Neuron (in vitro differentiated cells): Measurements from ENCODE around the gene UNK.
"Not testable (repeated sequence)": the region's sequence is repeated elsewhere in the genome, so short reads cannot be mapped to it uniquely, and the experiment has no call there.

ENCODE experiments used
- H2AFZ ChIP-seq: one replicate; pipeline ENCODE4 v1.6.1; 2013; ENCODE audit warnings: low read depth, mild to moderate bottlenecking, inconsistent platforms, low read length, moderate library complexity
- H3K27me3 ChIP-seq: one replicate; pipeline ENCODE4 v1.6.1; 2013; ENCODE audit warnings: low read length; ENCODE audit not compliant: insufficient read depth
- H3K36me3 ChIP-seq: one replicate; pipeline ENCODE4 v1.6.1; 2013; ENCODE audit warnings: low read length; ENCODE audit not compliant: insufficient read depth
- H3K4me1 ChIP-seq: one replicate; pipeline ENCODE4 v1.6.1; 2013; ENCODE audit warnings: low read length; ENCODE audit not compliant: insufficient read depth
- H3K4me3 ChIP-seq: 2 replicates; pipeline ENCODE4 v1.5.1; 2013; ENCODE audit warnings: mild to moderate bottlenecking, low read length, moderate library complexity
- H3K9me3 ChIP-seq: one replicate; pipeline ENCODE4 v1.6.1; 2013; ENCODE audit warnings: low read length

Gene UNK

DNA sequence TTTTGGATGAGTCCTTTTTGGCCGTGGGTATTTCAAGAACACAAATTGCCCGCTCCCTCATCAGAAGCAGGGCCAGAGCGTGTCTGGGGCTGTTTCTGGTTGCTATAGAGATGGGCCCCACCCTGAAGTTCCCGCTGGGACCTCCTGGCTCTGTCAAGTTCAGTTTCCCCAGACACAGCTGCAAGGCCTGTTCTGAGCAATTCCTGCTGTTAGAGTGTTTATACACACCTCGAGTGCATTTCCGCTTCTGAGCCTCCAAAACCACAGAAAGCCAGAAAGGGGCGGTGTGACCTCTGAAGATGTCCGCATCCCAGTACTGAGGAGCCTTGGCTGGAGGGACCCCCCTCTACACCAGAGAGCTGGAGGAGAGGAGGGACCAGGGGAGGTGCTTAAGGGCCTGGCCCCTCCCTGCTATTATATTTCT is 79.9 kb downstream of the UNK start:
- Histone ChIP-seq H3K4me3 (no peak overlapping the region), H3K27me3 (no peaks in the 10 kb centered on the region), H2AFZ (peak overlapping the region; percentile 30), H3K36me3 (no peaks in the 10 kb centered on the region), H3K9me3 (no peaks in the 10 kb centered on the region), H3K4me1 (peaks cover 14% of the 10 kb centered on the region)

DNA sequence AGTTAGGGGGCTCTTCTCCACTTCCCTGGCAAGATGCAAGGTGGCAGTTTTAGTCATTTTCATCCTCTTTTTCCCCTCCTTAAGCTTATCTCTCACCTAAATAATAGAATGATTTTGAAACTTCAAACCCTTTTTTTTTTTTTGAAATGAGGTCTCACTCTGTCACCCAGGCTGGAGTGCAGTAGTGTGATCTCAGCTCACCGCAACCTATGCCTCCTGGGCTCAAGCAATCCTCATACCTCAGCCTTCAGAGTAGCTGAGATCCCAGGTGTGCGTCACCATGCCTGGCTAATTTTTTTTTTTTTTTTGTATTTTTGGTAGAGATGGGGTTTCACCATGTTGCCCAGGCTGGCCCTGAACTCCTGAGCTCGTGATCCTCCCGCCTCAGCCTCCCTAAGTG is 80.3 kb downstream of the UNK start:
- Histone ChIP-seq H3K4me1 (peaks cover 18% of the 10 kb centered on the region), H2AFZ (peak overlapping the region; percentile 30)

DNA sequence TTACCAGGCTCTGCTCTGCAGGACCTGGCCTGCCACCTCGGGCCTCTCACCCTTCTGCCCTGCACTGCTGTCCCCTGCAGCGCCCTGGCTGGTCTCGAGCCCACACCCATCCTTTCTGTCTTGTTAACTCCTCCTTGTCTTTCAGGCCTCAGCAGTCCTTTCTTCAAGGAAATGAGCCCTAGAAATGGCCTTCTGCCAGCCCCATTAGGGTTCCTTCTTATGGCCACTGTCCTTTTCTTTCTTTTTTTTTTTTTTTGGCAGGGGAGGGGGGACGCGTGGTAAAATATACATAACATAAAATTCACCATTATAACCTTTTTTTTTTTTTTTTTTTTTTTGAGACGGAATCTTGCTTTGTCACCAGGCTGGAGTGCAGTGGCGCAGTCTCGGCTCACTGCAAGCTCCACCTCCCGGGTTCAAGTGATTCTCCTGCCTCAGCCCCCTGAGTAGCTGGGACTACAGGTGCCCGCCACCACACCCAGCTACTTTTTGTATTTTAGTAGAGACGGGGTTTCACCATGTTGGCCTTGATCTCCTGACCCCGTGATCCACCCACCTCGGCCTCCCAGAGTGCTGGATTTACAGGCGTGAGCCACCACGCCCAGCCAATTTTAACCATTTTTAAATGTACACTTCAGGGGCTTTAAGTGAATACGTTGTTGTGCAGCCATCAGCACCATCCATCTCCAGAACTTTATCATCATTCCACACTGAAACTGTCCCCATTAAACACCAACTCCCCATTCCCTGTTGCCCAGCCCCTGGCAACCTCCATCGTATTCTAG is 81.0 kb downstream of the UNK start:
- H2AFZ ChIP-seq, H3K27me3 ChIP-seq, H3K4me3 ChIP-seq, H3K9me3 ChIP-seq, H3K36me3 ChIP-seq: not testable (repeated sequence)
- H3K4me1 ChIP-seq: peaks cover 19% of the 10 kb centered on the region

More for the DNA sequence above, 80.3 kb downstream of the UNK start:
- H3K9me3 ChIP-seq, H3K4me3 ChIP-seq, H3K36me3 ChIP-seq, H3K27me3 ChIP-seq: not testable (repeated sequence)

DNA sequence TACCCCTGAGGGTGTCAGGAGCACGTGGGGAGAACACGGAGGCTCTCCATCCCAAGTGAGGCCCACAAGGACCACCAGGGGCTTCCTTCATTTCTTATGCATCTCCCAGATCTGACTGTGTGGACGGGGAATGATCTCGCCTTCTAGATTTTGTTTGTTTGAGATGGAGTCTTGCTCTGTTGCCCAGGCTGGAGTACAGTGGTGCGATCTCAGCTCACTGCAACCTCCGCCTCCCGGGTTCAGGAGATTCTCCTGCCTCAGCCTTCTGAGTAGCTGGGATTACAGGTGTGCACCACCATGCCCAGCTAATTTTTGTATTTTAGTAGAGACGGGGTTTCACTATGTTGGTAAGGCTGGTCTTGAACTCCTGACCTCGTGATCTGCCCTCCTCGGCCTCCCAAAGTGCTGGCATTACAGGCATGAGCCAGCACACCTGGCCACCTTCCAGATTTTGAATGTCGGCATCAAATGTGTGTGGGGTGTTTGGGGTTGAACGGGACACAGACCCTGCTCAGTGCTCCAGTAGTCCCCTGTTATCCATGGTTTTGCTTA is 84.2 kb downstream of the UNK start:
- not testable (repeated sequence) for H3K27me3 ChIP-seq, H3K36me3 ChIP-seq, H3K9me3 ChIP-seq, H3K4me3 ChIP-seq, H2AFZ ChIP-seq
- peaks cover 29% of the 10 kb centered on the region for H3K4me1 ChIP-seq

DNA sequence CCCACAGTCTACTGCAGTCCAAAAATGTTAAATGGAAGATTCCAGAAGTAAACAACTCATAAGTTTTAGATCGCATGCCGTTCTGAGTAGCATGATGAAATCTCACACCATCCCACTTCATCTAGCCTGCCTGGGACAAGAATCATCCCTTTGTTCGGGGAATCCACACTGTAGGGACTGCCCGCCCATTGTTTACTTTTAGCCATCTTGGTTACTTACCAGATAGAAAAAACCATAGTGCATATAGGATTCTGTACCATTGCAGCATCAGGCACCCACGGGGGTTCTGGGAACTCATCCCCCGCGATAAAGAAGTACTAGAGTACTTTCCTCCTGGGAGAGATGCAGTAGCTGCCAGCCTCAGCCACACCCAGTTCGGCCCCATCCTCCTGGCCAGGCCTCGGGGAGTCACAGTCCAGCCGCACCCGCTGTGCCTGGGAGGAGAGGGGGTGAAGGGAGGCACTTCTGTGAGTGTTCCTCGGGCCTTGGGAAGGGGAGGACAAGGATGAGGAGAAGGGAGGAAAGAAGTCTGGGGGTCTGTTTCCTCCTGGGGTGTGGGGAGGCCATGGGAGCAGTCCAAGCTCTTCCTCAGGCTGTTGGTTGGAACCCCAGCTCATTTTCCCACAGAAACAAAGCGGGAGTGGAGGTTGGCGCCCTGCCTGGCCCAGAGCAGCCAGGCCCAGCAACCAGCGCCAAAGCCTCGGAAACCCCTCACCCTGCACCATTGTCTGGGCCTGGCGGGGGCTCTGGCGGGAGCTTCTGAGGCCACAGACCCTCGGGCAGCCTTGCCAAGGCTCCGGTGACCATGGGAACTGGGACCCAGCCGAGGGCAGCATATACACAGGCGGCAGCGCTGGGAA is 84.9 kb downstream of the UNK start:
- Histone ChIP-seq H3K9me3 (no peaks in the 10 kb centered on the region), H3K27me3 (peaks cover under 1% of the 10 kb centered on the region), H2AFZ (peak overlapping the region; percentile 70), H3K4me3 (no peak overlapping the region), H3K4me1 (peaks cover 24% of the 10 kb centered on the region), H3K36me3 (no peaks in the 10 kb centered on the region)

DNA sequence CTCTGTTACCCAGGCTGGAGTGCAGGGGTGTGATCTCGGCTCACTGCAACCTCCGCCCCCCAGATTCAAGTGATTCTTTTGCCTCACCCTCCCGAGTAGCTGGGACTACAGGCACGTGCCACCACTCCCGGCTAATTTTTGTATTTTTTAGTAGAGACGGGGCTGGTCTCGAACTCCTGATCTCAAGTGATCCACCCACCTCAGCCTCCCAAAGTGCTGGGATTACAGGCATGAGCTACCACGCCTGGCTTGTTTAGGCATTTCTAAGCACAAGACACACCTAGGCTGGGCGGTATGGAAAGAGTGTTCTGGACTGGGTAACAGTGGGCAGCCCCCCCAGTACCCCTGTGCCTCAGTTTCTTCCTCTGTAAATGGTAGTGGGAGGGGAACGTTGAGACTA is 85.6 kb downstream of the UNK start:
- peaks cover 18% of the 10 kb centered on the region for H3K4me1 ChIP-seq
- H3K36me3 ChIP-seq, H2AFZ ChIP-seq, H3K4me3 ChIP-seq, H3K9me3 ChIP-seq, H3K27me3 ChIP-seq: not testable (repeated sequence)

DNA sequence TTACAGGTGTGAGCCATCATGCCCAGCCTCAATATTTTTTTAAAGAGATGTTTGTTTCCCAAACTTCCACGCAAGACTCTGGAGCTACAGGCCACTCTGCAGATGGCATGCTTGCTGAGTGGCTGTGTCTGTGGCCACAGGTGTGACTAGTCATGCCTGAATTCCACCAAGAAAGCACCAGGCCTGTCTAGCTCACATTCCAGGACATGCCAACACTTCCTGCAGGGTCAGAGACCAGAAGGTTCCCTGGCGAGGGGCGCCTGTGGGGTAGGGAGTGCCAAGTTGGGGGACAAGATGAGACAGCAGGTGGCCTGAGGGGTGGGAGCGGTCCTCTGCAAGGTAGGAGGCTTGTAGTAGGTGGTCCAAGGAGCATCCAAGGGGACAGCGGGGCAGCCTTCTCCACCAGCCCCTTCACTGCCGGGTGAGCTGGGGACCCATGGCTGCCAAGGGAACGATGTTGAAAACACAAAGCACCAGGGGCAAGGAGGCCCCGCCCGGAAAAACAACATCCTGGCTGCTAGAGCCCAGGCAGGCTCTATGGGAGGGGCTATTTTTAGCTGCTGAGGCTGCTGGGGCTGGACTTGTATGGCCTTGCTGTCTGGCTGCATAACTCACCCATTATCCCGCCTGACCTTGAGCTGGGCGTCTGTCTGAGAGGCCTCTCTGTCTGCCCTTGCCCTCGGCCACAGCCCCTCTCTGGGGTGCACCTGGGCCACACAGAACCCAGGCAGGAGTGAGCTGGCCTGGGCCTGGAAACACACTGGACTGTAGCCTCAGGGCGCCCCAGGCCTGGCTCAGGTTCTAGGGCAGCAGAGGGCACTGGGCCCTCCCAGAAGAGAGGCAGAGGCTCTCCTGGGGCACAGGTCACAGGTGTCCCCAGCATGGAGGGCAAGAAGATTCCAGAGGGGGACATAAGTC is 88.1 kb downstream of the UNK start:
- Histone ChIP-seq H3K4me3 (no peak overlapping the region), H3K36me3 (no peaks in the 10 kb centered on the region), H3K27me3 (peaks cover 30% of the 10 kb centered on the region), H3K4me1 (peaks cover 20% of the 10 kb centered on the region), H3K9me3 (no peaks in the 10 kb centered on the region), H2AFZ (no peak overlapping the region)

DNA sequence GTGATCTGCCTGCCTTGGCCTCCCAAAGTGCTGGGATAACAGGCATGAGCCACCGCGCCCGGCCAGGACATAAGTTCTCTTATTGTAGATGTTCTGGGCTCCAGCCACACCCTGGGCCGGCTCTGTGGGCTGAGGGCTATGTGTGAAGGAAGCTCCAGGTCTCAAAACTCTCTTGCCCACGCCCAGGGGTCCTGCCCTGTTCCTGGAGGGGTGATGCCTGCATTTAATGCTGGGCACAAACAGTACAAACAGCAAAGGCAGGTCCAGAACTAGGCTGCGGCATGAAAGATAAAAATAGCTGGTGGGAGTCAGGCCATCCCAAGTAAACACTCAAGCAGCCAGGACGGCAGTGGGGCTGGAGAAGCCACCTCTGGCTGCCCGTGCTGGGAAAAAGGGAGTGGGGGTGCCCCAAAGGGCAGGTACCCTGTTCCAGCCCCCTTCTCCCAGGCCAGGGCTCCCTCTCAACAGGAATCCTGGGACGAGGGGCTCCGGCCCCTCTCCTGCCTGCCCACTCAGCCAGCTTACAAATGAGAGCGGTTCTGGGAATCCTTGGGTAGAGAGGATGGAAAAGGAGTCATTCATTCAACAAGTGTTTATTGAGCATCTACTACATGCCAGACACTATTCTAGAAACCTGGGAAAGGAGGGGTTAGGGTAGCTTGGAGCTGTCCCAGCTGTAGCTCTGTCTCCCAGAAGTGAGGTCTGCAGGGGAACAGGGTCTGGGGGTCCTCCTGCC is 89.1 kb downstream of the UNK start:
- no peaks in the 10 kb centered on the region for H3K36me3 ChIP-seq
- no peaks in the 10 kb centered on the region for H3K9me3 ChIP-seq
- H3K4me1 ChIP-seq: peaks cover 20% of the 10 kb centered on the region
- no peak overlapping the region for H2AFZ ChIP-seq
- H3K4me3 ChIP-seq: no peak overlapping the region
- H3K27me3 ChIP-seq: peaks cover 39% of the 10 kb centered on the region

DNA sequence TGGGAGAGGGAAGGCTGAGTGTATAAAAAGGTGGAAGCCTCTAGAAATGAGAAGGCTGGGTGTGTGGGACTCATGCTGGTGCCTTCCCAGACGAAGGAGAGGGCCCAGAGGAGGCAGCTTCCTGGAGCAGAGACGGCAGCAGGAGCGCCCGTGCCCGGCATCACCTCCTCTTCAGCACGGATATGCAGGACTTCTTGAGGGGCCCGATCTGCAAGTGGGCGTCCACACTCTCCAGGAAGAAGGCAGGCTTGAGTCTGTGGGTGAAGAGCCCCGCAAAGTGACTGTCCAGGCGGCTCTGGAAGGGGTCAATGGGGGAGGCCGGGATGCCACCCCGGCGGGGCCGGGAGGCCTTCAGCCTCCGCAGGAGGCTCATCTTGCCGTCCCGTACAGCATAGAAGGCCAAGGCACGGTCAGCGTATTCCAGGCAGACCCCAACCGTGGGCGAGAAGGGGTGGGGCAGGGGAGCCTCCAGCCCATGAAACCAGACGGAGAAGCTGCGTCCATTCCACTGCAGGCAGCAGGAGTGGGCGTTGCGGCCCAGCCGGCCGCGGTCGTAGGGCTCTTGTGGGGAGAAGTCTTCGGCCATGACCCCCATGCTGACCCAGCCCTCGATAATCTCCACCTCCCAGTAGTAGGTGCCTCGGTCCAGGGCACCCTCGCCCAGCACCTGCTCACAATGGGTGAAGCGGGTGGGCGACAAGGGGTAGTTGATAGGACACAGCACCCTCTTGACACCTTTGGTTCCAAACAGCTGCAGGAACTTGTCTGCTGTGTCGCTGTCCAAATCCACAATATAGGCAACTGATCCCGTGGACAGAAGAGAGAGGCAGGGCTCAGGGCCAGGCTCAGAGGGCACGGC is 89.9 kb downstream of the UNK start:
- H3K36me3 ChIP-seq: no peaks in the 10 kb centered on the region
- peaks cover 18% of the 10 kb centered on the region for H3K4me1 ChIP-seq
- H3K4me3 ChIP-seq: no peak overlapping the region
- H2AFZ ChIP-seq: no peak overlapping the region
- H3K27me3 ChIP-seq: peaks cover 47% of the 10 kb centered on the region
- no peaks in the 10 kb centered on the region for H3K9me3 ChIP-seq
